HG03060 (cell line): ENCODE data around the gene TBC1D2B.
"Not testable (repeated sequence)": the region's sequence is repeated elsewhere in the genome, so short reads cannot be mapped to it uniquely, and the experiment has no call there.

Experiments
- ATAC-seq: cut with Tn5 transposase; IDR thresholded peaks from one replicate; pipeline ENCODE4 v1.9.1; 2021; ENCODE audit warnings: low read depth, moderate number of reproducible peaks; ENCODE audit not compliant: unreplicated experiment

Gene TBC1D2B

GRCh38 chr15:78007211-78007931, 70.1 kb downstream of the TBC1D2B start:
- ATAC-seq = no peak

- no peak for ATAC-seq
Observed at GRCh38 chr15:78006567-78007205, 70.8 kb downstream of the TBC1D2B start.

DNA sequence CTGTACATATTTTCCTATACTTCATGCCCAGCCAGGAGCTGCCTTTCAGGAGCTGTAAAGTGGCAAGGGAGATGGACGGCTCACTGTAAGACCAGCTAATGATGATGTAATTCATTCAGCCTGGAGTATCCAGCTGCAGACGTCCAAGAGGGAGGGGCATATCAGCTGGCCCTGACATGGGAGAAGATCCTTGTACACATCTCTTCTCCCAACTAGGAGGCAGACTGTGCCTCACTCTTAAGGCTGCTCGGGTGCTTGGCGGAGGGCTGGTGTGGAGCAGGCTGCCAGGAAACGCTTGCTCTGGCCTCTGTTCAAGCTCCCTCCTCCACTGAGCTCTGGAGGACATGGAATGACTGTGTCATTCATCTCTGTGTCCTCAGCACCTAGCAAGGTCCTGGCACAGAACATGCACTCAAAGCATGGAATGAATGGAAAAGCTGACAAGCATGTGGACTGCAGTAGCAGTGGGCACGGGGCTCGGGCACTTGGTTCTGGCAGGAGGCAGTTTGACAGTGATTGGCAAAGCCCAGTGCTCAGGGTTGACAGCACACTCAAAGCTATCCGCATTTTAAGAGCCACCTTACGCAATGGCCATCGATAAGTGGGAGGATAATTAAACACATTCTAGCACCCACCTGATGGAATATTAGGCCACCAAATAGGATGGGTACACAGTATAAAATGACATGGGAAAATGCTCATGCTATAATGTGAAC, 72.4 kb downstream of the TBC1D2B start:
- ATAC-seq = no peak

DNA sequence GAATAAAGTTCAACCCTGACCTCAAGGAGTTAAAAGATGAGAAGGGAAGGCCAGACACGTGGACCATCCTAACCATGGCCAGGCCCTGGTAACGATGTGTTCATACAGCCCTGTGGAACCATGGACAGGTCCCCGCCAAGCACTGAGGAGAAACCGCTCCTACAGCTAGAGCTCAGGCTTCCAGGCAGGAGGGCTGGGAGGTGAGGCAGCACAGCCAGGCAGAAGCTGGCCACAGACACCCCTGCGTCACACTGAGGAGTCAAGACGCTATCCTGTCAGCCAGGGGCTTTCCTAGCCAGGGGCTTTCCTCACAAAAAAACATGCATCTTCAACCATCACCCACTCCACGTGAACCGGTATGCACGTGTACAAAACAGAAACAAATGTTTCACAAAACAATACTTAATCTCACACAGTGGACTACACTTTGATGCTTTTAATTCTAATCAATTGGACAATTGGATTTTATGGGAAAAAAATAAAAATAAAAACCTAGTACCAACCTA, 73.2 kb downstream of the TBC1D2B start:
- no peak for ATAC-seq

DNA sequence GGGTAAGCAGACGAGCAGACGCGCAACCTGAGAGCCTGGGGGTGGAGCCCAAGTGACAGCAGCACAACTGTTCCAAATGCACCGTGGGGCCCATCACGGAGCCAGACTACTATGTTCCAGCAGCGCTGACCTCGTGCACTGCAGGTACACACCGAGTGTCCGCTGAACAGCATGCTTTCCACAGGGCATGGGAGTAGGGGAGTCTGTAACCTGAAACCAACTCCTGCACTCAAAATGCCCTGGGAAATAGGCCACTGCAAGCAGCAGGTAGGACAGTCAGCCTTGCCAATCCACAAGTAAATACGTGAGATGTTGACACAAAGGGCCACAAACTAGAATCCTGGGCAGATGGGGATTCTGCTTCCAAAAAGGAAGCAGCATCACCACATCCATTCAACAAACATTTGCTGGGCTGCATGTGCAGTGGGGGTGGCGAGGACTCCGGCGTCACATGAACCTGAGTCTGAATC, 73.9 kb downstream of the TBC1D2B start:
- no peak for ATAC-seq

DNA sequence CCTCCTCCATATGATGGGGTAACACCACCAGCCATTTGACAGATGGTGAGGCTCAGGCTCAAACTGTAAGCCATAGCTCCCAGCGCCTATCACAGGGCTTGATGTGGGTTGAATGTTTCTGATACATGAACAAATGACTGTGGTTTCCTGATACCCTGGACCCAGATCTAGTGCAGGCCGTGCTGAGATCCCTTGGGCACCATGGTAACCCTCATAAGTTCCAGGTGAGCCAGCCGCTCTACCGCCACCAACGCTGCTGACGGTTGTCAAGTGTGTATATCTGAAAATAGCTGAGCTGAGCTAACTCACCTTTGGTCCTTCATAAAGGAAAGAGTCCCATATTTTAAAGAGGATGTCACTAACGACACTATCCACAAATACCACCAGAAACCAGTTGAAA, 74.5 kb downstream of the TBC1D2B start:
- ATAC-seq = no peak

DNA sequence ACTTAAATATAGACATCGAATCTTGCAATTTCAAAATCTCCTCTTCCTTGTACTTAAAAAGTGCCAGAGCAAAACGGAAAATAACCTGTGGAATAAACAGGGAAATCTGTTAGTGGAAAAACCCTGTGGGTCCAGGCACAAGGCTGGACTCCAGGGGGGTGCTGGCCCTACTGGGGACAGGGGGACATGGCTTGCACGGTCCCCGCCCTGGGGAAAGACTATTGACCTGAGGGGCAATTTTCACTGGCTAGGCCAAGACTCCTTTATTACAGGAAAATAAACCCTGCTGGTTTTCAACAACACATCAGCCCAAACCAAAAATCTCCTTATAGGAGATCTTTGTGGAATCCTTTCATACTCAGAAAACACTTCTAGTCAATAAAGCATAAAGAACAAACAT, 75.9 kb downstream of the TBC1D2B start:
- ATAC-seq = no peak

GRCh38 chr15:78000927-78001249, 76.6 kb downstream of the TBC1D2B start:
- ATAC-seq = no peak

GRCh38 chr15:78000091-78000926, 77.2 kb downstream of the TBC1D2B start:
- ATAC-seq = no peak

DNA sequence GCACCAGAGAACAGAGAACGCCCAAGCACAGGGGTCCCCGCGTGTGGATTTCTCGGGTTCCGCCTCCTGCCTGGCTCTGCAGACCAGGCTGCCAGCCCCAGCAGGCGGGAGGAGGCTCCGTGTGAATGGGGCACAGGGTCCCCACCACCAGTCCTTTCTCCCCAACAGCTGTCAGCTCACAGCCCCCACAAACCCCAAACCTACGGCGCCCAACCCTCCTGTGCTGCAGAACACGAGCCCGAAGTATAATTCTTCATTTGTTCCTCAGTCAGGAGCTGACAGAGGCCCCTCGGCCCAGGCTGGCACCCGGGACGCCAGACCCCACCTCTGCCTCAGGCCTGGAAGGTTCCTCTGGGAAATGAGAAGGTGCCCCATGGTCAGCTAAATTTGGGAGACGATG, 78.0 kb downstream of the TBC1D2B start:
- no peak for ATAC-seq

DNA sequence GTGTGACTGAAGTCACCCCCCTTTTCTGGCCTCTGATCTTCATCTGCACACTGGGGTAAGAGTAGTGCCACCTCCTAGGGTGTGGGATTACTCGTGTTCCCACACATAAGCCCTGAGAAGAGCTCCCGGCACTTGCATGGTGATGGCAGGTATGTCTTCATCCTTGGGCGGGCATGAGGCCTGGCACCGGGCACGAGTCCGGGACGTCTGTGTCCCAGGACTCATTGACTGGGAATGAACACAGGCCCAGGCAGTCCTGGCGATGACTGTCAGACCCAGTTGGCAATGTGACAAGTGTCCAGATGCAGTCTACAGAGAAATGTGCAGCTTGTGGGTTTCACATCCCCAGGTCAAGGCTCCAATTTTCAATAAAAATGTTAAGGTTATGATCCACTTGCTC, 78.9 kb downstream of the TBC1D2B start:
- ATAC-seq = no peak

GRCh38 chr15:77997761-77998554, 79.6 kb downstream of the TBC1D2B start:
- not testable (repeated sequence) for ATAC-seq

DNA sequence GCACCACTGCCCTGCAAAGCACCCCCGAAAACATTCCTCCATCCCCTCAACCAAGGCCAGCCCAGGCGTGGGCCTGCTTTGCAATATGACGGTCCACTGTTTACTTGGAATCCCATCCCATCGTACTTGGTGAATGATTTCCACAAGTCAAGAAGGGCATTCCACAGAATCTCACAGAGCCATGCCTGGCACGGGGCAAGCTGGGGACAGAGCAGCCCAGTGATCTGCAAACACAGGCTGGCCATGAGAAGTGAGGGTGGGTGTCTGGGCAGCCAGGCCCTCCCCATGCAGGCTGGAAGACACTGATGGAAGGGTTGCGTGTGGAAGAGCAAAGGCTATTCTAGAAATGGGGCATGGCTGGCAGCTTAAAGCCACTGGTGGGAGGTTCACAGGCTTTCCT, 80.3 kb downstream of the TBC1D2B start:
- not testable (repeated sequence) for ATAC-seq

DNA sequence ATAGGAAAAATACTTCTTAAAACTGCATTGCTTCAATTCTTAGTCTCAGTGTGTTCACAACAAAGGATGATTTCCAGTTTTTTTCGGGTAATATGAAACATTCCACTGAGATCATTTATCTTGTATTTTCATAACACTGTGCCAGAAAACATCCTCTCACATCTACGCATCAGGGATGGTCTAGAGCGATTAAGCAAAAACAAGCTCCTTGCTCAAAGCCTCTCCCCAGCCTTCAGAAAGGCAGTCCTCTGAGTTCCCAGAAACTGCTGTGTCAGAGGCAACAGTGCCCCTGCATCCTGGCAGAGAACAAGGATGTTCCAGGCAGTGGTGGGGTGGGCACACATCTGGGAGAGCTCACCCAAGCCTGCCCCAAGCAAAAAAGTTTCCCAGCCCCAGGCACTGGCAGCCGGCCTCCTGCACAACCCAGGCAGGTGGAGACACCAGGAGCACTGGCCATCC, 80.8 kb downstream of the TBC1D2B start:
- not testable (repeated sequence) for ATAC-seq

GRCh38 chr15:77996226-77996625, 81.3 kb downstream of the TBC1D2B start:
- ATAC-seq = not testable (repeated sequence)

- ATAC-seq = not testable (repeated sequence)
Observed at GRCh38 chr15:77995537-77995918, 82.0 kb downstream of the TBC1D2B start.

DNA sequence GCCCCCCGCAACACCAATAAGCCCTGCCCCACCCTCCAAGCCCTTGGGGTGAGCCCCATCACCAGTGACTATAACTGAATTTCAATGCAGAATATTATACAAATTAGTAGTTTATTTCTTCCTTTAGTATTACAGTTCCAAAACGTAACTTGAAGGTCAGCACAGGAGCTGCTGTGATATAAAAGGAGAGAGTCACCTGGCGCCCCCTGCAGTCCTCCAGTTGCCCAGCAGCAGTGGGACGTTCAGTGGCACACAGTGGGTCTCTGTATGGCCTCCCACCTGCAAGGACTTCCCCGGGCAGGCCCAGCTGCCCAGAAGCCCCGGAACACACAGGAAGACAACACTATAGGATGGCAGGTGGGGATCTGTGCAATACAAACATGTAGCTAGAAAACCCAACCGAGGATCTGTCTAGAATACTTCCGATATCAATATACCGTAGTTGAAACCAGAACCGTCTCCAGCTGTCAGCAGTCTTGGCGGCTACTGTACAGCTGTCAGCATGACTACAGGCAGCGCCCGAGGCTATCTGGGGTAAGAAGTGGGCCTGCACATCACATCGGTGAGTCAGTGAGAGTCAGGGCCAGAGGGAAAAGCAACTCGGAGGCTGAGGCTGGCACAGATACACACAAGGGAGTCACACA, 82.5 kb downstream of the TBC1D2B start:
- ATAC-seq = not testable (repeated sequence)

GRCh38 chr15:77993970-77994693, 83.4 kb downstream of the TBC1D2B start:
- peak; percentile 51 for ATAC-seq
